Stimulated activated CD4-positive, alpha-beta T cell treated with anti-CD3 and anti-CD28 coated beads, TNF-alpha, amount 100 ng/mL, for 48 hours (primary cell): Measurements from ENCODE around the gene LTB4R.

ENCODE experiments used
- DNase-seq, 3 donors: peaks; one replicate each; pipeline ENCODE4 v3.0.0-alpha.2; 2020; ENCODE audit warnings: low read depth in 3 of 3

The LTB4R gene

DNA sequence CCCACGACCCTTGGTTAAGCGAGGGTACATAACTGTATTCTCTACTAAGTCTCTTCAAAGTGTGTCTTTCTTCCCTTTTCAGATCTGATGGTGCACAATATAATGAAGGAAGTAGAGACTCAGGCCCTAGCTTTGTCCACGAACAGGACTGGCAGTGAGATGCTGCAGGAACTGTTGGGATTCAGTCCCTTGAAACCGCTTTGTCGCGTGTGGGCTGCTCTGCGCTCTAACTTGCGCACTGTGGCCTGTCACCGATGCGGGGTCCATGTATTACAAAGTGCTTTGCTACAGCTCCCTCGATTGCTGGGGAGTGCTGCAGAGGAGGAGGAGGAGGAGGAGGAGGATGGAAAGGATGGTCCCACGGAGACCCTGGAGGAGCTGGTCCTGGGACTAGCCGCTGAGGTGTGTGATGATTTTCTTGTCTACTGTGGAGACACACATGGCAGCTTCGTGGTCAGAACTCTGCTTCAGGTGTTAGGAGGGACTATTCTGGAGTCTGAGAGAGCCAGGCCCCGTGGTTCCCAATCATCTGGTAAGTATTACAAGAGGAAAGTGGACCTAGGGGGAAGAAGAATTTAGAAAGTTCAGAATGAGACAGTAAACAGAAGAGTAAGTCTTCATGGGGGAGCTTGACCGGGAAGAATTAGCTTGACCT lies 10.8 kb upstream of the LTB4R start:
- no peak for DNase-seq

DNA sequence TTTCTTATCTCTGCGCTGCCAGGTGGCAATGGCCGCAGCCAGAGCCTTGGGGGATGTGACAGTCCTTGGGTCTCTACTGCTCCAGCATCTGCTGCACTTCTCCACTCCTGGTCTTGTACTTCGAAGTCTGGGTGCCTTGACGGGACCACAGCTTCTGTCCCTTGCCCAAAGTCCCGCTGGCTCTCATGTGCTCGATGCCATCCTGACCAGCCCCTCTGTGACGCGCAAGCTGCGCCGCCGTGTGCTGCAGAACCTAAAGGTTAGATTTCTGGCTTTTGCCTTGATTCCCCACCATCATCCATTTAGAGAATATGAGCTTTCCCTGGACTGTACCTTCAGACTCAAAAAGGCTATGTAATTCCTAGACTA lies 7.3 kb upstream of the LTB4R start:
- no peak for DNase-seq

DNA sequence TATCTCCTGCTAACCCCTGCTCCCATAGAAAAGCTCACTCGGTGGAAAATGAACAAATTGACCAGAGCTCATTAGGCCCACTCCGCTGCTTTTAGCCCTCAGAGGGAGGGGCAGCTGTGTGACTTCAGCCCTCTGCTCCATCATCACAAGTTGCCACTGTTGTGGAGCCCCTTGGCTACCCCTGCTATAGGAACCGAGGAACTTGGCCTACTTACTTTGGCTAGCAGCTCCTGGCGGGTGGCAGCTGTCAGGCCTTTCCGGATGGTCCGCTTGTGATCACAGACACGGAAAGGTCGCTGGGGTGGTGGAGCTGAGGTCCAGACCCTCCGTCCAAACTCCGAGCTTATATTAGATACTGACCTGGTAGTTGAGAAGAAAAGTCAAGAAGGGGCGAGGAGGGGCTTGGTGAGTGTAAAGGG lies 4.1 kb upstream of the LTB4R start:
- DNase-seq = no peak

- DNase-seq = peak; percentile 19 to 44 (median 43)
Measured at GRCh38 chr14:24307575-24308341, 3.5 kb upstream of the LTB4R start, which contains the start of gene CIDEB. Gene CIDEB, minus strand, starts transcription at chr14:24307977. Its CDS starts 119 bp downstream, at chr14:24307858.

GRCh38 chr14:24308342-24309124 lies 2.8 kb upstream of the LTB4R start:
- no peak for DNase-seq

GRCh38 chr14:24309538-24310264 lies 1.6 kb upstream of the LTB4R start, which contains the start of gene LTB4R2:
Gene LTB4R2, plus strand, starts transcription at chr14:24310140. Its CDS starts 525 bp downstream, at chr14:24310665.
- DNase-seq = no peak

DNA sequence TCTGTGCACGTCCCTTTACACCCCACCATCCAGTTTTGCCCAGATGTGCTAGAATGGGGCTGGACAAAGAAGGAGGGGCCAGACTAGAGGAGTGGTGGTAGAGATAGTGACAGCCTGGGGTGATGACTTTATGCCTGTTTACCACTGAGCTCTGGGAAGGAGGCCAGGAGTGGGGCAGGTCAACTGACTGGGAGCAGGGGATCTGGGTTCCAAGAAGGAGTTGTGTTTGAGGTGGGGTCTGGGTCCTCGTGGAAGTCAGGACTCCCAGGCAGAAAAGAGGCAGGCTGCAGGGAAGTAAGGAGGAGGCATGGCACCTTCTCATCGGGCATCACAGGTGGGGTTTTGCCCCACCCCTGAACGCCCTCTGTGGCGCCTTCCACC lies 1.0 kb upstream of the LTB4R start:
- no peak for DNase-seq

DNA sequence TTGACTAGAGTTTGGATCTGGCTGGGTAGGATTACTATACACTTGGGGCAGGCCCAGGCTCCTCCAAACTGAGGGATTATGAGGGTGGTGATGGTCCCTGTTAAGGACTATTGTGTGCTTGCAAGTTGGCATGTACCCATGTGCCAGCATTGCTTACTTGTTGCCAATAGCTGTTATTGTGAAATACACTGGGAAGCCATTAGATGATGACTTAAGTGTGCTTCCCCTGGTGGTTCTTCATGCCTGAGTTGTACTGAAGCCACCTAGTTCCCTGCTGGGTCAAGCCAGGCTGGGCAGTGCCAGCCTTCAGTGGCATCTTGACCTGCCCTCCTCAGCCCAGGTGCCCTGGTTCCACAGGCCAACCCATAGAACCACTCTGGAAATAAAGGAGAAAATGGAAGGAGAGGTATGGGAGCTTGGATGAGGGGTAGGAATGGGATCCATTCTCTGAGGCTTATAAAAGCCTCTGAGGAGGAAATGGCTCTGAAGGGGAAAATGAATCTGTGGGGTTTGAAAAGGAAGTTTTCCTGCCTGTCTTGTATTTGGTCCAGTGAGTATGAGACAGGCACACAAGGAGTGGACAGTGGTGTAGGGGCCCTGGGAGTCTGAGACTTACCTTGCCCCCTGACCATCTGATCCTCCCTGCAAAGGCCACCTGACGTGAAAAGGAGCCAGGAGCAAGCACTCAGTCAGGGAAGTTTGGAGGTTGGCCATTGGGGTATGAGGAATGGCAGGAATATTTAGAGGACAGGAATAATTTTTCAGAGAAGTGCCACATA lies 724 bp downstream of the LTB4R start:
- DNase-seq = no peak

GRCh38 chr14:24312736-24313507 lies 1.6 kb downstream of the LTB4R start:
- no peak for DNase-seq

DNA sequence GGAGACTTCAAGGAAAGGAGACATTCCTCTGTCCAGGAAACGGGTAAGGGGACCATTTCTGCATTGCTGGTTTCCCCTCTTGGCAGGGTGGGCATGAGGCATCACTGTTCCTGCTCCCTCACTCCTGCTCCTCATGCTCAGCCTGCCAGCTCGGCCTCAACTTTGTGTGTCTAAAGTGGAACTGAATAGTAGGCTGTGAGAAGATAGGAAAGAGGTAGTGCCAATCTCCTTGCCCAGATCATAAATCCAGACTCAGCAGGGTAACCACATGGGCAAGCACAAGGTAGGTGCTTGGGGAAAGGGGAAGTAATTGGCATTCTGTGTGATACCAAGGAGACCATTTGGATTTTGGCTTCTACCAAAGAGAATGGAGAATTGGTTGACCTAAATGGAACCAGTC lies 2.6 kb downstream of the LTB4R start:
- no peak for DNase-seq

- DNase-seq = no peak
Measured at GRCh38 chr14:24314377-24315193, 3.3 kb downstream of the LTB4R start.

DNA sequence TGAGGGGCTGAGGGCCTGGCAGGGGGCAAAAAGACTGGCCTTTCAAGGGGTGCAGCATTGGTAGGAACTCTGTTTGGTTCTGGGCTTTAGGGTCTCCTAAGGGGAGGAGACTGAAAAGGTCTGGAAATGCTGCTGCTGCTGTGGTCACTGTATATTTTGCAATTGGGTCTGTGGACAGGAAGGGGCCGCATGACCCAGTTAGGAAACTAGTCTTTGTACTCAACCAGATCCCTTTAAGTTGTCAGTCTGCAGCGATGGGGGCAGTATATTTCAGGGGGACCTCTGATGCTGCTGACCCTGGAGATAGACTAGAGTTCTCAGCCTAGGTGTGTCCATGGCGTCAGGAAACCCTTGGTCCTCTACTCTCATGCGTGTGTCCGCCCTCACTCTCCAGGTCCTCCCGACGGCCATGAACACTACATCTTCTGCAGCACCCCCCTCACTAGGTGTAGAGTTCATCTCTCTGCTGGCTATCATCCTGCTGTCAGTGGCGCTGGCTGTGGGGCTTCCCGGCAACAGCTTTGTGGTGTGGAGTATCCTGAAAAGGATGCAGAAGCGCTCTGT lies 4.0 kb downstream of the LTB4R start:
- no peak for DNase-seq

GRCh38 chr14:24315807-24316596 lies 4.7 kb downstream of the LTB4R start:
- no peak for DNase-seq

GRCh38 chr14:24316597-24316950 lies 5.3 kb downstream of the LTB4R start:
- DNase-seq = no peak

GRCh38 chr14:24317141-24317928 lies 6.0 kb downstream of the LTB4R start:
- no peak for DNase-seq

DNA sequence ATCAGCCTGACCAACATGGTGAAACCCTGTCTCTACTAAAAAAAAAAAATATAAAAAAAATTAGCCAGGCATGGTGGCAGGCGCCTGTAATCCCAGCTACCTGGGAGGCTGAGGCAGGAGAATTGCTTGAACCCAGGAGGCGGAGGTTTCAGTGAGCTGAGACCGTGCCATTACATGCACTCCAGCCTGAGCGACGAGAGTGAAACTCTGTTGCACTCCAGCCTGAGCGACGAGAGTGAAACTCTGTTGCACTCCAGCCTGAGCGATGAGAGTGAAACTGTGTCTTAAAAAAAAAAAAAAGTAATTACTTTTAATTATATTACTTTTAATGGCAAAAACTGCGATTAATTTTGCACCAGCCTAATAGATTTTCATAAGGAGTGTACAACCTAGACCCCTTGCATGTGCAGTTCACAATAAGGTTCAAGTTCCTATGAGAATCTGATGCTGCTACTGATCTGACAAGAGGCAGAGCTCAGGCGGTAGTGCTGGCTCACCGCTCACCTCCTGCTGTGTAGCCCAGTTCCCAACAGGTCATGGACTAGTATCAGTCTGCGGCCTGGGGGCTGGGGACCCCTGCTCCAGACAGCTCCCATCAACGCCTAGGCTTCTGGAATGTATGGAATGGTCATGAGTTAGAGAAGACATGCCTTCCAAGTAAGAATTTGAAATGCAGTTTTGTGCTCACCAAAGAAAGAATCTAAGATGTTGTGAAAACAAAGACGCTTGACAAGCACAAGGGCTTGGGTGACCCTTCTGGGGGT lies 10.1 kb downstream of the LTB4R start:
- DNase-seq = no peak

DNA sequence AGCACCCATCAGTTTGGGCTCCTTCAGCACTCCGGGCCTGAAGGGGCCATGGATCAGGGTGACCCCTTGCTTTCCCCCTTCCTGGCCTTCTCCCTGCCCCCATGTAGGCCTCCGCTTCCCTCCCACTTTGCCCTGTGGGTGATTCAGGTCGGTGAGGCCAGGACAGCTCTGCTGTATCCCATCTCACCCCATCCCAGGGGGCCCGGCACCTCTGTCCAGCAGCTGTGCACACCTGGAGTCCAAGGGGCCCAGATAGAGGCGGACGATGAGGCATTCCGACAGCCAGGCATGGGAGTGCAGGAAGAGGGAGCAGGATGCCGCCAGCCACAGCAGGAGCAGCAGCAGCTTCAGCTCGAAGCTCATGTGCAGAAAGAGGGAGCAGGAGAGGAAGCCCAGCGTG lies 11.4 kb downstream of the LTB4R start:
- no peak for DNase-seq
